Liver (tissue), 9 donors: Measurements from ENCODE around the gene HYOU1. TPM values are rescaled to one million over a fixed set of nuclear protein-coding genes. Genes with fewer than 3 reads are reported as not detected.

ENCODE experiments used
- DNase-seq: peaks from one replicate; pipeline ENCODE4 v3.0.0-alpha.2; 2017; ENCODE audit warnings: low spot score
- H3K27ac ChIP-seq, 2 donors: one replicate each; pipeline ENCODE4 v1.7.0; 2013; ENCODE audit warnings: inconsistent platforms in 2 of 2, low read length in 2 of 2, control low read depth in 1 of 2, low read depth in 1 of 2, mild to moderate bottlenecking in 1 of 2
- H3K27me3 ChIP-seq, 4 donors: one replicate each; pipeline versions ENCODE4 v1.6.1 to v1.7.0; 2013; ENCODE audit warnings: low read length in 3 of 4, inconsistent platforms in 1 of 4, mild to moderate bottlenecking in 1 of 4, moderate library complexity in 1 of 4; ENCODE audit not compliant: control insufficient read depth in 4 of 4, insufficient read depth in 4 of 4
- H3K36me3 ChIP-seq, 4 donors: one replicate each; pipeline versions ENCODE4 v1.6.1 to v1.7.0; 2013; ENCODE audit warnings: low read length in 3 of 4, mild to moderate bottlenecking in 3 of 4, low read depth in 1 of 4, moderate library complexity in 1 of 4; ENCODE audit not compliant: control insufficient read depth in 4 of 4, insufficient read depth in 3 of 4
- H3K4me1 ChIP-seq, 4 donors: one replicate each; pipeline versions ENCODE4 v1.6.1 to v1.7.0; 2013; ENCODE audit warnings: low read length in 3 of 4, mild to moderate bottlenecking in 3 of 4, moderate library complexity in 1 of 4; ENCODE audit not compliant: control insufficient read depth in 4 of 4, insufficient read depth in 4 of 4
- H3K4me3 ChIP-seq, 3 donors: one replicate each; pipeline versions ENCODE4 v1.6.1 to v1.7.0; 2013; ENCODE audit warnings: low read length in 3 of 3, control low read depth in 1 of 3, low read depth in 1 of 3, mild to moderate bottlenecking in 1 of 3
- H3K9ac ChIP-seq, 2 donors: one replicate each; pipeline ENCODE4 v1.7.0; 2013; ENCODE audit warnings: low read length in 2 of 2, mild to moderate bottlenecking in 2 of 2, moderate library complexity in 2 of 2, control low read depth in 1 of 2, low read depth in 1 of 2
- H3K9me3 ChIP-seq, 4 donors: one replicate each; pipeline versions ENCODE4 v1.6.1 to v1.7.0; 2013; ENCODE audit warnings: low read length in 3 of 4; ENCODE audit not compliant: control insufficient read depth in 4 of 4
- ATF3 ChIP-seq: IDR thresholded peaks from 2 replicates; pipeline ENCODE4 v1.6.1; 2016; ENCODE audit warnings: antibody characterized with exemption
- CTCF ChIP-seq: fragments of 150-350 bp; IDR thresholded peaks from 2 replicates; pipeline ENCODE4 v1.5.1; 2017; ENCODE audit warnings: improper control_type of control experiment, low read depth, low read length; ENCODE audit not compliant: missing input control
- EGR1 ChIP-seq, 2 donors: IDR thresholded peaks; 2 replicates each; pipeline ENCODE4 v1.6.1; 2016 to 2018; ENCODE audit warnings: antibody characterized with exemption in 2 of 2, low read depth in 2 of 2
- FOXA1 ChIP-seq: IDR thresholded peaks from 2 replicates; pipeline ENCODE4 v1.6.1; 2016; ENCODE audit warnings: antibody characterized with exemption
- FOXA2 ChIP-seq: IDR thresholded peaks from 2 replicates; pipeline ENCODE4 v1.6.1; 2016; ENCODE audit warnings: antibody characterized with exemption
- GABPA ChIP-seq, 2 donors: IDR thresholded peaks in 1 of 2; conservative IDR thresholded peaks in 1 of 2; 2 replicates each; pipeline ENCODE4 v1.6.1; 2016; ENCODE audit warnings: antibody characterized with exemption in 2 of 2, mild to moderate bottlenecking in 1 of 2, moderate library complexity in 1 of 2
- HNF4A ChIP-seq, 2 donors: conservative IDR thresholded peaks; 2 replicates each; pipeline ENCODE4 v1.6.1; 2016; ENCODE audit warnings: antibody characterized with exemption in 2 of 2, mild to moderate bottlenecking in 2 of 2
- HNF4G ChIP-seq: IDR thresholded peaks from 2 replicates; pipeline ENCODE4 v1.6.1; 2016; ENCODE audit warnings: antibody characterized with exemption
- JUND ChIP-seq, 2 donors: IDR thresholded peaks; 2 replicates each; pipeline ENCODE4 v1.6.1; 2016; ENCODE audit warnings: antibody characterized with exemption in 2 of 2
- MAX ChIP-seq: IDR thresholded peaks from 2 replicates; pipeline ENCODE4 v1.6.1; 2016; ENCODE audit warnings: antibody characterized with exemption
- NR2F2 ChIP-seq: IDR thresholded peaks from 2 replicates; pipeline ENCODE4 v1.6.1; 2016; ENCODE audit warnings: antibody characterized with exemption
- RAD21 ChIP-seq, 2 donors: IDR thresholded peaks; 2 replicates each; pipeline ENCODE4 v1.6.1; 2016; ENCODE audit warnings: antibody characterized with exemption in 2 of 2, mild to moderate bottlenecking in 2 of 2
- REST ChIP-seq: IDR thresholded peaks from 2 replicates; pipeline ENCODE4 v1.6.1; 2016; ENCODE audit warnings: antibody characterized with exemption, mild to moderate bottlenecking
- RXRA ChIP-seq, 2 donors: IDR thresholded peaks; 2 replicates each; pipeline ENCODE4 v1.6.1; 2017 to 2018; ENCODE audit warnings: antibody characterized with exemption in 2 of 2, mild to moderate bottlenecking in 1 of 2
- SP1 ChIP-seq: IDR thresholded peaks from 2 replicates; pipeline ENCODE4 v1.6.1; 2018; ENCODE audit warnings: antibody characterized with exemption, mild to moderate bottlenecking
- TAF1 ChIP-seq: conservative IDR thresholded peaks from 2 replicates; pipeline ENCODE4 v1.6.1; 2016; ENCODE audit warnings: antibody characterized with exemption, mild to moderate bottlenecking
- YY1 ChIP-seq: IDR thresholded peaks from 2 replicates; pipeline ENCODE4 v1.6.1; 2016; ENCODE audit warnings: antibody characterized with exemption, mild to moderate bottlenecking
- ZBTB33 ChIP-seq: IDR thresholded peaks from 2 replicates; pipeline ENCODE4 v1.6.1; 2016; ENCODE audit warnings: antibody characterized with exemption
- WGBS: extraction: QIAGEN DNeasy Blood & Tissue Kit; methylation state at CpG from one replicate; pipeline ENCODE4 v1.1.7; 2013; 5-methylcytosine and 5-hydroxymethylcytosine counted together
- polyA plus RNA-seq, 2 donors: library from polyadenylated mRNA; stranded (reverse) in 1 of 2; unstranded in 1 of 2; fragments of 200-250 nt in 1 of 2; fragments of >200 nt in 1 of 2; fragmentation: Nextera tagmentation in 1 of 2; extraction: Ambion mirVana in 1 of 2; gene quantifications; one replicate each; pipeline versions ENCODE4 v1.2.1 to v1.2.3, GENCODE V29; 2013 to 2015
- total RNA-seq, 2 donors: library from RNA; depleted of rRNA; stranded (reverse); fragments of >200 nt; gene quantifications; one replicate each; pipeline ENCODE4 v1.2.3, GENCODE V29; 2014
- donor health status: healthy.
- donor health status: healthy.
- donor health status: healthy.
- donor health status: healthy.
- donor health status: healthy.

The HYOU1 gene
- total and polyA plus RNA-seq, 4 donors, result 41.6 to 270 (median 119) TPM

- DNase-seq, result peak; percentile 49
- Histone ChIP-seq H3K36me3 (peaks cover 5 to 18% (median 15%) of the 10 kb centered on the region in 4 donors), H3K9me3 (no peaks in the 10 kb centered on the region), H3K9ac (peak overlapping the region; percentile 21 to 73), H3K4me1 (peaks cover 19 to 84% (median 63%) of the 10 kb centered on the region in 4 donors), H3K27ac (peak overlapping the region; percentile 92 to 97), H3K27me3 (no peaks in the 10 kb centered on the region), H3K4me3 (peak overlapping the region; percentile 67 to 86 (median 71))
- TF ChIP-seq REST (no peak), RAD21 (IDR thresholded peaks at IDR 0.05) (no peak), TAF1 (no peak), GABPA (IDR thresholded peaks at IDR 0.05 in 1 of 2, conservative IDR thresholded peaks at IDR 0.05 in 1 of 2) (peak in 1 of 2 donors; percentile 52), ZBTB33 (no peak), FOXA1 (no peak), FOXA2 (peak; percentile 48), NR2F2 (no peak), YY1 (no peak), EGR1 (IDR thresholded peaks at IDR 0.05; ENCODE audit: low read depth in 2 of 2) (no peak), ATF3 (no peak), SP1 (peak; percentile 68), MAX (peak; percentile 74), CTCF (no peak), HNF4G (peak; percentile 36), JUND (IDR thresholded peaks at IDR 0.05) (peak in 1 of 2 donors; percentile 7), RXRA (IDR thresholded peaks at IDR 0.05) (peak; percentile 54 to 81), HNF4A (conservative IDR thresholded peaks at IDR 0.05) (peak; percentile 75 to 85)
- WGBS, result 50% methylated on average over 16 of the region's 16 CpGs
These were observed 30.8 kb downstream of the HYOU1 start for GRCh38 chr11:119025978-119026766.
